H1 (cell line): ENCODE results near the gene PRR5L. TPM values are rescaled to one million over a fixed set of nuclear protein-coding genes. Genes with fewer than 3 reads are reported as not detected.

ENCODE experiments used
- ASH2L ChIP-seq: fragments of 200-600, 300-600 bp; sonication (generic); IDR thresholded peaks from one replicate; pipeline ENCODE4 v1.7.1; 2017; ENCODE audit warnings: low read length
- POLR2AphosphoS5 ChIP-seq: IDR thresholded peaks from 2 replicates; pipeline ENCODE4 v1.6.1; 2011; ENCODE audit warnings: low read depth, low read length
- RXRA ChIP-seq: IDR thresholded peaks from 2 replicates; pipeline ENCODE4 v1.6.1; 2011; ENCODE audit warnings: low read depth, mild to moderate bottlenecking, low read length, moderate library complexity; ENCODE audit not compliant: insufficient read depth
- SIN3A ChIP-seq, 2 experiments: IDR thresholded peaks in 1 of 2; conservative IDR thresholded peaks in 1 of 2; 2 replicates each; pipeline ENCODE4 v1.6.1; 2011 to 2012; ENCODE audit warnings: low read length in 2 of 2, improper control_type of control experiment in 1 of 2, low read depth in 1 of 2, mild to moderate bottlenecking in 1 of 2
- polyA plus RNA-seq, 7 experiments: library from polyadenylated mRNA; depleted of rRNA in 3 of 7; stranded (reverse) in 5 of 7; unstranded in 2 of 7; fragments of >200 nt in 5 of 7; fragments of 200-250 nt in 2 of 7; gene quantifications; 1 replicate in 5 of 7; 2 replicates in 1 of 7; 4 replicates in 1 of 7; pipeline versions ENCODE4 v1.2.1 to v1.2.3, GENCODE V29; 2011 to 2013; ENCODE audit warnings: missing spikeins in 2 of 7, mixed read lengths in 2 of 7
- total RNA-seq: library from RNA; stranded (reverse); fragmentation: NEBNext Ultra II Directional; extraction: Animal tissue kit (Norgen Biotek cat#: 25700); gene quantifications from 2 replicates; pipeline ENCODE4 v1.2.1, GENCODE V29; 2021

The PRR5L gene
- total and polyA plus RNA-seq, 2 of the 8 experiments (the other 6 are each of a cell fraction or from before 2014, with no cell fraction given), result 6.6 to 10.1 TPM

GRCh38 chr11:36421546-36422155 is 125.6 kb downstream of the PRR5L start (continued):
- TF ChIP-seq SIN3A (conservative IDR thresholded peaks at IDR 0.05 in 1 of 2, IDR thresholded peaks at IDR 0.05 in 1 of 2; ENCODE audit: low read depth in 1 of 2, low read length in 2 of 2) (no peak), POLR2AphosphoS5 (no peak), RXRA (no peak), ASH2L (no peak)
- TF ChIP-seq, all 59 proteins: peak for 0
